ENCODE measurements around the gene TMEM170B. TPM values are rescaled to one million over a fixed set of nuclear protein-coding genes. Genes with fewer than 3 reads are reported as not detected.
A peak's percentile ranks its signal among the peaks of the same experiment; 100 is the strongest.

The TMEM170B gene
- total and polyA plus RNA-seq, 2 of the 8 experiments (the other 6 are each of a cell fraction or from before 2014, with no cell fraction given) = 0.80 to 4.3 TPM

DNA sequence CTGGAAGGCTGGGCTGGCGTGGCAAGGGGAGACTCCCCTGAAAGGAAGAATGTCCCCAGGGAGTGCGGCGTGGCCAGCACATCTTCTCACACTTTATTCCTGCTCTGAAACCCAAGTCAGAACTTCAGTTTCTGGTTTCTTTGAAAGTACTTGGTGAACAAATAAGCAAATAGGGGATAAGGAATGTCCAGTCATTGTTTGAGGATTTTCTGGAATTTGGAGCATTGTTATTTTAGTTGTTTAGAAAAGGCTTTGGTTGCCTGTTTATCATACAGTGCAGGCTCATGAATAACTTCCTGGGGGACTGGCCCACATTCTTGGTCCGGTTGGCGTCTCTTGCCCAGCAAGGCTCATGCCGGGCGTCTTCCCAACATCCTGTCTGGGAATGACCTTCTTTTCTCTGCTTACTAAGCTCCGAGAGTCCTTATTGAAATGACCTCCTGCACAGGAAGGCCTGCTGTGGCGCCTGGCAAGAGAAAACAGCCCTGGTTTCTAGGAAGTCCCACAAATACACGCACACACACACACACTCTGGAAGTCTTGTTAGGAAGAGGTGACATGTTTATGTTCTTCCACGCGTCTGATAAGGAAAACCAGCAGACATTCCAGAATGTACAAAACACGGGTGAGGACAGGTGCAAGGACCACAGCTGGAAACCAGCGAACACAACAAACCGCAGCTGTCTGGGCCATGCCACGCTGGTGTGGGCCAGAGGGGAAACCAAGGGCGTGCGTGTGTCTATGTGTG lies 71.9 kb downstream of the TMEM170B start:
- Histone ChIP-seq H3K4me2 (ENCODE audit: insufficient read depth in 1 of 2, low read depth in 2 of 2, low read length in 2 of 2) (no peak overlapping the region), H3K23me2 (ENCODE audit: low read depth, low read length) (no peaks in the 10 kb centered on the region; the same call in 1 of the 2 replicates), H3K79me2 (ENCODE audit: control insufficient read depth in 1 of 2, insufficient read depth in 2 of 2, low read length in 2 of 2) (no peaks in the 10 kb centered on the region), H3K14ac (ENCODE audit: insufficient read length) (no peak overlapping the region), H3K79me1 (ENCODE audit: low read depth, low read length) (no peaks in the 10 kb centered on the region), H2BK5ac (ENCODE audit: low read depth, low read length) (0 out of 2 replicates have a peak overlapping the region, but pooled peaks have one; percentile 35), H3K27ac (ENCODE audit: low read depth, low read length) (no peak overlapping the region), H3K23ac (ENCODE audit: insufficient read length) (no peak overlapping the region), H3K27me3 (replicated peaks in 1 of 4; ENCODE audit: control insufficient read depth in 3 of 4, extremely low read depth in 1 of 4, insufficient read depth in 3 of 4, low read length in 3 of 4) (no peaks in the 10 kb centered on the region), H3K4me3 (ENCODE audit: extremely low read depth in 1 of 4, insufficient read depth in 2 of 4, low read depth in 3 of 4, low read length in 4 of 4) (no peak overlapping the region), H2BK15ac (ENCODE audit: low read length) (peak overlapping the region; percentile 16; the same call in 1 of the 2 replicates), H3K9ac (replicated peaks in 1 of 4; ENCODE audit: extremely low read depth in 1 of 4, low read depth in 3 of 4, low read length in 3 of 4) (no peak overlapping the region), H3K4me1 (replicated peaks in 1 of 4; ENCODE audit: control insufficient read depth in 3 of 4, insufficient read depth in 4 of 4, low read length in 3 of 4) (peaks cover 0 to 3% (median 1%) of the 10 kb centered on the region in 4 experiments; a peak in 5 of 7 replicates), H3K4ac (replicated peaks; ENCODE audit: insufficient read length, low read depth, low read length) (peak overlapping the region; percentile 29), H2BK120ac (replicated peaks; ENCODE audit: low read depth, low read length) (no peak overlapping the region), H3K9me3 (ENCODE audit: insufficient read depth in 2 of 2, low read depth in 1 of 2, low read length in 1 of 2) (no peaks in the 10 kb centered on the region), H2BK20ac (ENCODE audit: low read length) (peak overlapping the region; percentile 74), H4K91ac (replicated peaks; ENCODE audit: insufficient read length, low read length) (no peak overlapping the region), H2BK12ac (ENCODE audit: low read depth, low read length) (peak overlapping the region; percentile 82; the same call in 1 of the 2 replicates), H4K8ac (ENCODE audit: extremely low read depth, insufficient read depth, low read length) (0 out of 2 replicates have a peak overlapping the region, but pooled peaks have one; percentile 42), H3K56ac (replicated peaks; ENCODE audit: insufficient read length, low read depth, low read length) (no peak overlapping the region), H2AK5ac (ENCODE audit: low read depth, low read length) (peak overlapping the region; percentile 57; the same call in 1 of the 2 replicates), H4K20me1 (replicated peaks in 1 of 2; ENCODE audit: control insufficient read depth in 1 of 2, insufficient read depth in 2 of 2, low read length in 2 of 2) (no peaks in the 10 kb centered on the region), H3K18ac (ENCODE audit: extremely low read depth, low read length) (0 out of 2 replicates have a peak overlapping the region, but pooled peaks have one; percentile 29), H3K36me3 (ENCODE audit: control insufficient read depth in 2 of 4, insufficient read depth in 4 of 4, low read length in 3 of 4) (no peaks in the 10 kb centered on the region), H4K5ac (ENCODE audit: insufficient read length, low read depth, low read length) (no peak overlapping the region), H2AFZ (ENCODE audit: low read length) (no peak overlapping the region)
- FAIRE-seq (no peak), DNase-seq (ENCODE audit: low read depth in 1 of 2, low spot score in 2 of 2) (peak in 1 of 2 experiments; percentile 29)
- ChIA-PET CTCF (ENCODE audit: partially characterized antibody) (interaction anchor here (0.6 to 4.3 kb wide), 6 partner anchors 9 to 676 kb away, joined by 3 to 17 read pairs (median 4); no protein-coding TSS in a partner anchor), POLR2A (ENCODE audit: partially characterized antibody) (no interaction called here)
- TF ChIP-seq EGR1 (IDR thresholded peaks at IDR 0.05; ENCODE audit: borderline replicate concordance, low read depth, low read length) (no peak), JUND (IDR thresholded peaks at IDR 0.05; ENCODE audit: low read length) (no peak), SUZ12 (IDR thresholded peaks at IDR 0.05; ENCODE audit: low read length) (no peak), SP1 (IDR thresholded peaks at IDR 0.05; ENCODE audit: low read depth, low read length) (no peak), TEAD4 (IDR thresholded peaks at IDR 0.05; ENCODE audit: low read depth, low read length) (0 out of 2 replicates have a peak, but pooled peaks have one; percentile 1), SRF (IDR thresholded peaks at IDR 0.05; ENCODE audit: low read depth, low read length) (no peak)
- TF ChIP-seq, protein P1, sequence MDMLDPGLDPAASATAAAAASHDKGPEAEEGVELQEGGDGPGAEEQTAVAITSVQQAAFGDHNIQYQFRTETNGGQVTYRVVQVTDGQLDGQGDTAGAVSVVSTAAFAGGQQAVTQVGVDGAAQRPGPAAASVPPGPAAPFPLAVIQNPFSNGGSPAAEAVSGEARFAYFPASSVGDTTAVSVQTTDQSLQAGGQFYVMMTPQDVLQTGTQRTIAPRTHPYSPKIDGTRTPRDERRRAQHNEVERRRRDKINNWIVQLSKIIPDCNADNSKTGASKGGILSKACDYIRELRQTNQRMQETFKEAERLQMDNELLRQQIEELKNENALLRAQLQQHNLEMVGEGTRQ (IDR thresholded peaks at IDR 0.05; ENCODE audit: low read length) = no peak
- WGBS, 2 experiments (ENCODE audit: extremely low coverage in 1 of 2, insufficient coverage in 1 of 2, insufficient read length in 1 of 2, insufficient replicate concordance in 2 of 2, low coverage in 1 of 2, low lambda C conversion rate in 2 of 2, missing lambda C conversion rate in 1 of 2) = 86% methylated on average over 18 of the region's 18 CpGs; no CpG with 5 or more reads in 1 of the 2 experiments
